NCI-H1105 treated with DMSO at 0.1 percent for 48 hours (cell line): Measurements from ENCODE around the gene RNLS.
"Not testable (repeated sequence)": the region's sequence is repeated elsewhere in the genome, so short reads cannot be mapped to it uniquely, and the experiment has no call there.

Source experiments
- DNase-seq: peaks from one replicate; lab custom pipeline; 2025; lab: John Stamatoyannopoulos, UW

The RNLS gene

GRCh38 chr10:88523739-88524400 is 59.2 kb downstream of the RNLS start:
- no peak for DNase-seq

DNA sequence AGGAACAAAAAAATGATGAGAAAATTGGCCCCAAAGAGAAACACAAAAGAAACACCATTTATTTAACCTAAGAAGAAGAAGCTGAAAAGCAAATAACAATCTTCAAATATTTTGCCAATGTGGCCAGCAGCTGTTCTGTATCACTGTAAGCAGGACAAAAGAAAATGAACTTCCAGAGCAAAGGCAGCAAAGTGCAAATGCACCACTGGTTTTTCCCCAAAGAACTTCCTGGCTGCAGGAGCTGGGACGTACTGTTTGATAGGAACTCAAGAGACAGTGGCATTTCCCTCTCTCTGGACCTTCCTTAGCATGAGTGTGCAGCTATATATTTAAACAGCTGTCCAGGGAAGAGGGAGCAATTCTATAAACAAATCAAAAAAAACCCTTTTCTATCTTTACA is 60.4 kb downstream of the RNLS start:
- DNase-seq = no peak

- no peak for DNase-seq
These were observed 61.3 kb downstream of the RNLS start for GRCh38 chr10:88521791-88522190.

GRCh38 chr10:88515235-88515634 is 67.9 kb downstream of the RNLS start:
- DNase-seq = no peak

DNA sequence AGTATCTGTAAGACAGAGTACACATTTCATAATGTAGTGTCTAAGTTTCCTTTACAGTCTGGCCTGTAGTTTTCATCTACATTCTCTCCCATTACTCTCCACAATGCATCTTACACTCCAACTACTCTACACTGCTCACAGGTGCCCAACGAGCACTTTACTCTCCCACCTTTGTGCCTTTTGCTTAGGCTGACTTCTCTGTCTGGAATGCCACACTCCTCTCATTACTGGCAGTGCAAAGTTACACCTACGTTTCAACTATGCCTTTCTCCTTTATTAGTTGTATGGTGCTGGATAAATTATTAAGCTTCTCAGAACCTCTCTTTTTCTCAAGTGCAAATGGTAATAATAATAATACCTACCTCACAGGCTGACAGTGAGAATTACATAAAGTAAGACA is 70.5 kb downstream of the RNLS start:
- no peak for DNase-seq

- DNase-seq = no peak
These were observed 74.3 kb downstream of the RNLS start for GRCh38 chr10:88508796-88509195.

- DNase-seq = no peak
These were observed 75.2 kb downstream of the RNLS start for GRCh38 chr10:88507826-88508453.

GRCh38 chr10:88507404-88507803 is 75.7 kb downstream of the RNLS start:
- no peak for DNase-seq

- DNase-seq = no peak
These were observed 77.4 kb downstream of the RNLS start for GRCh38 chr10:88505680-88506215.

- DNase-seq = no peak
These were observed 77.9 kb downstream of the RNLS start for GRCh38 chr10:88505265-88505664.

DNA sequence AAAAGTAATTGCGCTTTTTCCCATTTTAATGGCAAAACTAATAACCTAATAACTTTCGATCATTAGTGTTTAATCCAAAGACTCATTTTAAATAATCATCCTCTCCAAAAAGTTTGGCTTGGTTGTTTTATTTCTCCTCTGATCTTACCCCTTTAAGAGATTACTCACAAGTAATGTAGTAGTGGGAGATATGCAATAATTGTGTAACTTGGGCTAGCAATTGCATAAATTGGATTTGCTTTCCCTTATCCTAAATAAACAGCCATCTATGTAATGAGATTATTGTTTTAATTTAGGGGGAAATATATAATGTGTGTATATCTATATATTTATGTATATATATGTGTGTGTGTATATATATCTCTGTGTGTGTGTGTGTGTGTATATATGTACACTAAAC is 82.5 kb downstream of the RNLS start:
- DNase-seq = no peak

GRCh38 chr10:88499569-88500470 is 83.3 kb downstream of the RNLS start:
- DNase-seq = no peak

DNA sequence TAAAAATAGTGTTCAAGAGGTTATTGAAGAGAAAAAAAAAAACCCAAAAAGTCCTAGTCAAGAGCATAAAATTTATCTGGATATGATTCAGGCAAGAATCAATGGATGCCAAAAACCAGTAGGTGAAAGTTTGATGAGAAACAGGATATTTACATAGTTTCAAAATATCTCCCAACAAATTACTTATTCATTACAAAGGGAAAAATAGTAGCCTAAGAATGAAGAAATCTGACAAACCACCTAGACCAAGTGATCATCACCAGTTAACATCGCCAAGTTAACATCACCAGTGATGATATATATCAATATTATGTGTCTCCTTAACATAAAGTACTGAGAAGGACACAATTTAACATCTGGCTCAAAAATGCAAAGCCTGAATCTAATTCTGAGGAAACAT is 85.2 kb downstream of the RNLS start:
- DNase-seq = no peak

GRCh38 chr10:88494537-88494936 is 88.6 kb downstream of the RNLS start:
- no peak for DNase-seq

- DNase-seq = no peak
These were observed 89.2 kb downstream of the RNLS start for GRCh38 chr10:88493691-88494483.

GRCh38 chr10:88491314-88491713 is 91.8 kb downstream of the RNLS start:
- DNase-seq = no peak

DNA sequence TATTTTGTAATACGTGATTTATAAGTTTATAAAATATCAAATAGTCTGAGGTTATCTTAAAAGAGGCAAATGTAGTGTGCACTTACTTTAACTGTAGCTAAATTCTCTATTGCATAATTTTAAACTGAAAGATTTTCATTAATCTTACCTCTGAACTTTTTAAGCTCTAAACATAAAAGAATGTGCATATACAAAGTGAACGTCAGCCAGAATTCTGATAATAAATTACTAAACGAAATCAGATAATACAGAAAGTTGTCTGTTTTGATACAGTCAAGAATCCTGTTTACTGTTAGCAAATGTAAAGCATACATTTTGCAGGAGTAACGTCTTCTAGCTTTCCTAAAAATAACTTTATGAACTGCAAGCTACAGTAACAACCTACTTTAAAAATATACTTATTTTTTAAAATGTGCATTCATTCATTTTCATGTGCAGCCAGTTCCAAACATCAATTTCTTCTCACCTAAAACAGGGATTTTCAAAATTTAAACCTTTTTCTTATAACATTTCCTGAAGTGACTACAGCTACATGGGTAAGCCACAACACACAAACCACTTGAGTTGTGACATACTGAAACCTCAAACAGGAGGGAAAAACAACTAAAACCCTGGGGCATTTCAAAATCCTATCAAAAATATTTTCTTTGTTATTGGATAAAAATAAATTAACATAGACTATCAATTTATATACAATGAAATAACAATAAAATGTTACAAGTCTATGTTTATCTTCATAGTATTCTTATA is 92.7 kb downstream of the RNLS start:
- DNase-seq = no peak

GRCh38 chr10:88489107-88489506 is 94.0 kb downstream of the RNLS start:
- peak; percentile 28 for DNase-seq

DNA sequence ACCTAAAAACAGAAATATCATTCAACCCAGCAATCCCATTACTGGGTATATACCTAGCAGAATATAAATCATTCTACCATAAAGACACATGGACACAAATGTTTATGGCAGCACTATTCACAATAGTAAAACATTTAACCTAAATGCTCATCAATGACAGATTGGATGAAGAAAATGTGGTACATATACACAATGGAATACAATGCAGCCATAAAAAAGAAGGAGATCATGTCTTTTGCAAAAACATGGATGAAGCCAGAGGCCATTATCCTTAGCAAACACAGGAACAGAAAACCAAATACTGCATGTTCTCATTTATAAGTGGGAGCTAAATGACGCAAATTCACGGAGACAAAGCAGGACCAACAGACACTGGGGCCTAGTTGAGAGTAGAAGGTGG is 96.3 kb downstream of the RNLS start:
- not testable (repeated sequence) for DNase-seq

DNA sequence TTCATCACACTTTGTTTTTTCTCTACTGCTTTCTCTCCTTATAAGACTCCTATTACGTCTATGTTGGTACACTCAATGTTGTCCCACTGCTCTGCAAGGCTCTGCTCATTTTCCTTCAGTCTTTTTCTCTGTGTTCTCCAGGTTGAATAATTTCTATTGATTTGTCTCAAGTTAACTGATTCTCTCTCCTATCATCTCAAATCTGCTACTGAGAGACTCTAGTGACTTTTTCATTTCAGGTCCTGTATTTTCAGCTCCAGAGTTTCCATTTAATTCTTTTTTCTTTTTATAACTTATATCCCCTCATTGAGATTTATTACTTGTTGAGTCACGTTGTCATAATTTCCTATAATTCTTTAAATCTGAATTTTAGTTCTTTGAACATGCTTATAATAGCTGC is 100.9 kb downstream of the RNLS start:
- no peak for DNase-seq

DNA sequence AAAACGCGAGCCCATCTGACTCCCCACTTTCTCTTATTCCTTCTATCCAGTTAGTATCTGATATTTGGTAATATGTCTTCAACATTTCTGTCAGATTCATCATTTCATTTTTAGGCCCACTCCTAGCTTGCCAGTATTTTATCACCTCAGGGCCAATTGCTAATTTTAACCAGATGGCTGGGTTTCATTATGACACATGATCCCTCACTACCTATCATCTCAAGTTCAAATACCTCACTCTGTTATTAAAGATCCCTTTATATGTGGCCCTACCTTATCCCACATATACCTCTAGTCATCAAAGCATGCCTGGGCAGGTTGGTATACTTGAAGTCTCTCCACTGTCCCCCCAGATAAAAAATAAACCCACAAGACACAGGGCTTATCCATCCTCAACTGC is 104.9 kb downstream of the RNLS start:
- no peak for DNase-seq
